Bronchial epithelial cell (primary cell): ENCODE measurements around the gene ADCY9. TPM values are rescaled to one million over a fixed set of nuclear protein-coding genes. Genes with fewer than 3 reads are reported as not detected.

ENCODE experiments used
- DNase-seq: peaks from one replicate; pipeline ENCODE4 v3.0.0-alpha.2; 2010; ENCODE audit warnings: low read depth
- FAIRE-seq: peaks from 2 replicates; lab custom pipeline; 2011; peaks lifted over from hg19 to GRCh38; lab: Jason Lieb, UNC
- H3K27me3 ChIP-seq: 2 replicates; pipeline ENCODE4 v1.5.1; 2011; ENCODE audit warnings: low read length; ENCODE audit not compliant: control insufficient read depth, insufficient read depth
- H3K36me3 ChIP-seq: 2 replicates; pipeline ENCODE4 v1.5.1; 2011; ENCODE audit warnings: low read length; ENCODE audit not compliant: control insufficient read depth, insufficient read depth
- H3K4me3 ChIP-seq: 2 replicates; pipeline ENCODE4 v1.5.1; 2011; ENCODE audit warnings: mild to moderate bottlenecking, low read depth, low read length, control low read depth
- CTCF ChIP-seq: IDR thresholded peaks from 2 replicates; pipeline ENCODE4 v1.5.1; 2011; ENCODE audit warnings: mild to moderate bottlenecking, moderate library complexity, low read length, control low read depth, inconsistent platforms; ENCODE audit not compliant: insufficient read depth, severe bottlenecking
- total RNA-seq: library from RNA; depleted of rRNA; stranded (reverse); fragments of >200 nt; gene quantifications from 2 replicates; pipeline ENCODE4 v1.2.1, GENCODE V29; 2014

ADCY9 gene
- total RNA-seq, 1 donor from 2014 or later, result 11.3 TPM

DNA sequence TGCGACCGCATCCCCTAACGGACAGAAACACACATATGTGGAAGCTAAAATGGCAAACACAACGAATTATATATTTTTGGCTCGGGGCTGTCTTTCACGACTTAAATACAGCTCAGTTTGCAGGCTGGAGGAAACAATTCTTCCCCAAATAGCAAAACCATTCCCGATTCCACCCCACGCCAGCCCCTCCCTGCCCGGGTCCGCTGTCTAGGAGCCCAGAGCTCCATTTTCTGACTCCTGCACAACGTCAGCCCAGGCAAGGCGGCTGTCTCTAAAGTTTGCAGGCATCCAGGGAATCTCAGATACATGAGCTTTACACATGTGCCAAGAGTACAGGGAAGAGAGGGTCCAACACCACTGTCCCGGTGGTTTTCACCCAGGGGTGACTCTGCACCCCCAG is 110.5 kb downstream of the ADCY9 start:
- FAIRE-seq, result no peak
- no peak for DNase-seq
- Histone ChIP-seq H3K4me3 (no peak overlapping the region), H3K36me3 (no peaks in the 10 kb centered on the region), H3K27me3 (no peaks in the 10 kb centered on the region)
- TF ChIP-seq CTCF, result no peak

DNA sequence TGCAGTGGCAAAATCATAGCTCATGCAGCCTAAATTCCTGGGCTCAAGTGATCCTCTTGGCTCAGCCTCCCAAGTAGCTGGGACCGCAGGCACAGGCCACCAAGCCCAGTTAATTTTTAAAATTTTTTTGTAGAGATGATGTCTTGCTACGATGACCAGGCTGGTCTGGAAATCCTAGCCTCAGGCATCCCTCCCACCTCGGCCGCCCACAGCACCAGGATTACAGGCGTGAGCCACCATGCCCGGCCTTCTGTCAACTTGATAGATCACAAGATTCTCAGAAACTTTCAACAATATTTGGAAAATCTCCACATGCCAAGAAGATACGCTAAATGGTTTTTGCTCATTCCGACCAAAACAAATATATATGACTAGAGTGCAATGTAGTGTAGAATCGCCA is 111.0 kb downstream of the ADCY9 start:
- Histone ChIP-seq H3K36me3 (no peaks in the 10 kb centered on the region), H3K4me3 (no peak overlapping the region), H3K27me3 (no peaks in the 10 kb centered on the region)
- no peak for FAIRE-seq
- TF ChIP-seq CTCF, result no peak
- DNase-seq, result no peak

- FAIRE-seq (no peak), DNase-seq (no peak)
- no peak for TF ChIP-seq CTCF
- H3K36me3 ChIP-seq, result no peaks in the 10 kb centered on the region
- H3K4me3 ChIP-seq, result no peak overlapping the region
- no peaks in the 10 kb centered on the region for H3K27me3 ChIP-seq
Measured at GRCh38 chr16:4004206-4004605, 112.0 kb downstream of the ADCY9 start.

GRCh38 chr16:4003576-4003975 is 112.7 kb downstream of the ADCY9 start:
- no peak for DNase-seq
- Histone ChIP-seq H3K4me3 (no peak overlapping the region), H3K27me3 (no peaks in the 10 kb centered on the region), H3K36me3 (no peaks in the 10 kb centered on the region)
- TF ChIP-seq CTCF, result no peak
- FAIRE-seq, result no peak

- FAIRE-seq, result no peak
- DNase-seq, result no peak
- TF ChIP-seq CTCF, result no peak
- Histone ChIP-seq H3K4me3 (no peak overlapping the region), H3K36me3 (no peaks in the 10 kb centered on the region), H3K27me3 (no peaks in the 10 kb centered on the region)
Measured at GRCh38 chr16:4003166-4003565, 113.1 kb downstream of the ADCY9 start.

DNA sequence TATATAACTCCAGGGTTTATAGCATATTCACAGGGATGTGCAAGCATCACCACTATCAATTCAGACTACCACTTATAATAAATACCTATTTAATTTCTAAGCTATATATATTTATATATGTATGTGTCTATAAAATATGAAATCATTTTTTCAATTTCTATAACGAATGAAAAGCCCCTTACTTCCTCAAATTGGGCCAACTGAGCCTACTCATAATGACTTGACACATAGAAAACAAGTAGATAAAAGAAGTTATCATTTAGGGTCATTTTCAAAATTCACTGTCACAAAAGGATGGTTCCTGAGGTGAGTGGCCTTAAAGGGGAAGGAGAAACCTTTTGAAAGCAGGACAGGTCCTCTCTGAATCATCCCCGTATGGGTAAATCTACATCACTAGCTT is 114.1 kb downstream of the ADCY9 start:
- DNase-seq (no peak), FAIRE-seq (no peak)
- no peaks in the 10 kb centered on the region for H3K36me3 ChIP-seq
- no peaks in the 10 kb centered on the region for H3K27me3 ChIP-seq
- TF ChIP-seq CTCF, result no peak
- H3K4me3 ChIP-seq, result no peak overlapping the region
